ENCODE measurements around the gene GPR161. TPM values are rescaled to one million over a fixed set of nuclear protein-coding genes. Genes with fewer than 3 reads are reported as not detected.

Gene GPR161
- total and polyA plus RNA-seq, 4 donors: 17.3 to 22.7 (median 21.3) TPM

- no peak for DNase-seq (ENCODE audit: low read depth in 4 of 6, low spot score in 6 of 6)
- no peaks in the 10 kb centered on the region for H3K9me3 ChIP-seq (ENCODE audit: control insufficient read depth, insufficient read depth, low read length)
- WGBS (ENCODE audit: insufficient coverage): 92% methylated on average over 5 of the region's 6 CpGs
- H3K27ac ChIP-seq (ENCODE audit: low read depth, low read length): no peak overlapping the region
- H3K4me1 ChIP-seq (ENCODE audit: control insufficient read depth, insufficient read depth, low read length): no peaks in the 10 kb centered on the region
- H3K27me3 ChIP-seq (ENCODE audit: control insufficient read depth, insufficient read depth, low read length): no peaks in the 10 kb centered on the region
- no peak overlapping the region for H3K4me3 ChIP-seq (ENCODE audit: low read depth, low read length)
- H3K36me3 ChIP-seq (ENCODE audit: control insufficient read depth, insufficient read depth, low read length): peaks cover 7% of the 10 kb centered on the region
Measured at GRCh38 chr1:168116327-168116799, 20.4 kb downstream of the GPR161 start.

- Histone ChIP-seq H3K27me3 (ENCODE audit: control insufficient read depth, insufficient read depth, low read length) (no peaks in the 10 kb centered on the region), H3K4me3 (ENCODE audit: low read depth, low read length) (no peak overlapping the region), H3K4me1 (ENCODE audit: control insufficient read depth, insufficient read depth, low read length) (no peaks in the 10 kb centered on the region), H3K36me3 (ENCODE audit: control insufficient read depth, insufficient read depth, low read length) (peaks cover 6% of the 10 kb centered on the region), H3K27ac (ENCODE audit: low read depth, low read length) (no peak overlapping the region), H3K9me3 (ENCODE audit: control insufficient read depth, insufficient read depth, low read length) (no peaks in the 10 kb centered on the region)
- WGBS (ENCODE audit: insufficient coverage): 69% methylated on average over 6 of the region's 6 CpGs
- DNase-seq (ENCODE audit: low read depth in 4 of 6, low spot score in 6 of 6): no peak
Measured at GRCh38 chr1:168114845-168115244, 21.9 kb downstream of the GPR161 start.

- WGBS (ENCODE audit: insufficient coverage): 90% methylated on average over 6 of the region's 6 CpGs
- Histone ChIP-seq H3K27me3 (ENCODE audit: control insufficient read depth, insufficient read depth, low read length) (no peaks in the 10 kb centered on the region), H3K4me3 (ENCODE audit: low read depth, low read length) (no peak overlapping the region), H3K36me3 (ENCODE audit: control insufficient read depth, insufficient read depth, low read length) (peaks cover 7% of the 10 kb centered on the region), H3K9me3 (ENCODE audit: control insufficient read depth, insufficient read depth, low read length) (no peaks in the 10 kb centered on the region), H3K27ac (ENCODE audit: low read depth, low read length) (no peak overlapping the region), H3K4me1 (ENCODE audit: control insufficient read depth, insufficient read depth, low read length) (no peaks in the 10 kb centered on the region)
- DNase-seq (ENCODE audit: low read depth in 4 of 6, low spot score in 6 of 6): peak in 1 of 6 donors; percentile 30
Measured at GRCh38 chr1:168112673-168113305, 23.9 kb downstream of the GPR161 start.

- Histone ChIP-seq H3K4me3 (ENCODE audit: low read depth, low read length) (no peak overlapping the region), H3K27ac (ENCODE audit: low read depth, low read length) (no peak overlapping the region), H3K4me1 (ENCODE audit: control insufficient read depth, insufficient read depth, low read length) (no peaks in the 10 kb centered on the region), H3K9me3 (ENCODE audit: control insufficient read depth, insufficient read depth, low read length) (no peaks in the 10 kb centered on the region), H3K27me3 (ENCODE audit: control insufficient read depth, insufficient read depth, low read length) (no peaks in the 10 kb centered on the region), H3K36me3 (ENCODE audit: control insufficient read depth, insufficient read depth, low read length) (peaks cover 4% of the 10 kb centered on the region)
- WGBS (ENCODE audit: insufficient coverage): 90% methylated on average over 3 of the region's 7 CpGs
- peak in 1 of 6 donors; percentile 6 for DNase-seq (ENCODE audit: low read depth in 4 of 6, low spot score in 6 of 6)
Measured at GRCh38 chr1:168110896-168111545, 25.7 kb downstream of the GPR161 start.

- Histone ChIP-seq H3K27me3 (ENCODE audit: control insufficient read depth, insufficient read depth, low read length) (no peaks in the 10 kb centered on the region), H3K27ac (ENCODE audit: low read depth, low read length) (no peak overlapping the region), H3K9me3 (ENCODE audit: control insufficient read depth, insufficient read depth, low read length) (no peaks in the 10 kb centered on the region), H3K4me3 (ENCODE audit: low read depth, low read length) (no peak overlapping the region), H3K36me3 (ENCODE audit: control insufficient read depth, insufficient read depth, low read length) (peaks cover 17% of the 10 kb centered on the region), H3K4me1 (ENCODE audit: control insufficient read depth, insufficient read depth, low read length) (no peaks in the 10 kb centered on the region)
- no peak for DNase-seq (ENCODE audit: low read depth in 4 of 6, low spot score in 6 of 6)
- WGBS (ENCODE audit: insufficient coverage): 73% methylated on average over 8 of the region's 8 CpGs
Measured at GRCh38 chr1:168106274-168106673, 30.5 kb downstream of the GPR161 start.

- H3K9me3 ChIP-seq (ENCODE audit: control insufficient read depth, insufficient read depth, low read length): no peaks in the 10 kb centered on the region
Measured at GRCh38 chr1:168105846-168106245, 30.9 kb downstream of the GPR161 start.

GRCh38 chr1:168104535-168104934 is 32.2 kb downstream of the GPR161 start:
- peaks cover 17% of the 10 kb centered on the region for H3K36me3 ChIP-seq (ENCODE audit: control insufficient read depth, insufficient read depth, low read length)
- WGBS (ENCODE audit: insufficient coverage): 97% methylated on average over 7 of the region's 11 CpGs
- no peak overlapping the region for H3K4me3 ChIP-seq (ENCODE audit: low read depth, low read length)
- no peak for DNase-seq (ENCODE audit: low read depth in 4 of 6, low spot score in 6 of 6)
- no peaks in the 10 kb centered on the region for H3K27me3 ChIP-seq (ENCODE audit: control insufficient read depth, insufficient read depth, low read length)
- no peak overlapping the region for H3K27ac ChIP-seq (ENCODE audit: low read depth, low read length)
- H3K4me1 ChIP-seq (ENCODE audit: control insufficient read depth, insufficient read depth, low read length): no peaks in the 10 kb centered on the region
- no peaks in the 10 kb centered on the region for H3K9me3 ChIP-seq (ENCODE audit: control insufficient read depth, insufficient read depth, low read length)

More at GRCh38 chr1:168105846-168106245, 30.9 kb downstream of the GPR161 start:
- Histone ChIP-seq H3K27me3 (ENCODE audit: control insufficient read depth, insufficient read depth, low read length) (no peaks in the 10 kb centered on the region), H3K4me3 (ENCODE audit: low read depth, low read length) (no peak overlapping the region), H3K36me3 (ENCODE audit: control insufficient read depth, insufficient read depth, low read length) (peaks cover 17% of the 10 kb centered on the region), H3K4me1 (ENCODE audit: control insufficient read depth, insufficient read depth, low read length) (no peaks in the 10 kb centered on the region), H3K27ac (ENCODE audit: low read depth, low read length) (no peak overlapping the region)
- DNase-seq (ENCODE audit: low read depth in 4 of 6, low spot score in 6 of 6): no peak
- WGBS (ENCODE audit: insufficient coverage): 80% methylated on average over 1 of the region's 6 CpGs

GRCh38 chr1:168102487-168102886 is 34.2 kb downstream of the GPR161 start:
- no peaks in the 10 kb centered on the region for H3K27me3 ChIP-seq (ENCODE audit: control insufficient read depth, insufficient read depth, low read length)
- no peaks in the 10 kb centered on the region for H3K9me3 ChIP-seq (ENCODE audit: control insufficient read depth, insufficient read depth, low read length)
- no peaks in the 10 kb centered on the region for H3K4me1 ChIP-seq (ENCODE audit: control insufficient read depth, insufficient read depth, low read length)
- no CpG with 5 or more reads among the region's 1 CpG for WGBS (ENCODE audit: insufficient coverage)
- no peak overlapping the region for H3K27ac ChIP-seq (ENCODE audit: low read depth, low read length)
- H3K4me3 ChIP-seq (ENCODE audit: low read depth, low read length): no peak overlapping the region
- no peak for DNase-seq (ENCODE audit: low read depth in 4 of 6, low spot score in 6 of 6)
- H3K36me3 ChIP-seq (ENCODE audit: control insufficient read depth, insufficient read depth, low read length): peaks cover 33% of the 10 kb centered on the region

GRCh38 chr1:168101336-168101735 is 35.4 kb downstream of the GPR161 start:
- DNase-seq (ENCODE audit: low read depth in 4 of 6, low spot score in 6 of 6): no peak
- Histone ChIP-seq H3K36me3 (ENCODE audit: control insufficient read depth, insufficient read depth, low read length) (peaks cover 45% of the 10 kb centered on the region), H3K27ac (ENCODE audit: low read depth, low read length) (no peak overlapping the region), H3K9me3 (ENCODE audit: control insufficient read depth, insufficient read depth, low read length) (no peaks in the 10 kb centered on the region), H3K4me1 (ENCODE audit: control insufficient read depth, insufficient read depth, low read length) (peaks cover 6% of the 10 kb centered on the region), H3K27me3 (ENCODE audit: control insufficient read depth, insufficient read depth, low read length) (no peaks in the 10 kb centered on the region), H3K4me3 (ENCODE audit: low read depth, low read length) (no peak overlapping the region)
- 98% methylated on average over 5 of the region's 8 CpGs for WGBS (ENCODE audit: insufficient coverage)
